H1 (cell line): ENCODE measurements around the gene KAZALD1. TPM values are rescaled to one million over a fixed set of nuclear protein-coding genes. Genes with fewer than 3 reads are reported as not detected.

Experiments used
- CEBPB ChIP-seq: IDR thresholded peaks from 2 replicates; pipeline ENCODE4 v1.6.1; 2012; ENCODE audit warnings: low read depth, low read length
- CTCF ChIP-seq, 3 experiments: IDR thresholded peaks; 1 replicate in 2 of 3; 2 replicates in 1 of 3; pipeline versions ENCODE4 v1.5.1 to v1.6.1; 2011; ENCODE audit warnings: low read length in 3 of 3, mild to moderate bottlenecking in 3 of 3, inconsistent platforms in 2 of 3, low read depth in 1 of 3, moderate library complexity in 1 of 3; ENCODE audit not compliant: insufficient read depth in 1 of 3; ENCODE audit errors: control extremely low read depth in 1 of 3
- MAX ChIP-seq: IDR thresholded peaks from 2 replicates; pipeline ENCODE4 v1.6.1; 2012; ENCODE audit warnings: inconsistent platforms
- POU5F1 ChIP-seq: IDR thresholded peaks from 2 replicates; pipeline ENCODE4 v1.6.1; 2011; ENCODE audit warnings: low read depth, mild to moderate bottlenecking, low read length, moderate library complexity
- polyA plus RNA-seq, 7 experiments: library from polyadenylated mRNA; depleted of rRNA in 3 of 7; stranded (reverse) in 5 of 7; unstranded in 2 of 7; fragments of >200 nt in 5 of 7; fragments of 200-250 nt in 2 of 7; gene quantifications; 1 replicate in 5 of 7; 2 replicates in 1 of 7; 4 replicates in 1 of 7; pipeline versions ENCODE4 v1.2.1 to v1.2.3, GENCODE V29; 2011 to 2013; ENCODE audit warnings: missing spikeins in 2 of 7, mixed read lengths in 2 of 7
- total RNA-seq: library from RNA; stranded (reverse); fragmentation: NEBNext Ultra II Directional; extraction: Animal tissue kit (Norgen Biotek cat#: 25700); gene quantifications from 2 replicates; pipeline ENCODE4 v1.2.1, GENCODE V29; 2021

KAZALD1 gene
- total and polyA plus RNA-seq, 2 of the 8 experiments (the other 6 are each of a cell fraction or from before 2014, with no cell fraction given): 0.65 to 1.9 TPM

- TF ChIP-seq CEBPB: no peak
- TF ChIP-seq MAX: peak; percentile 88
- peak; percentile 58 to 82 (median 65) for TF ChIP-seq CTCF (IDR thresholded peaks at IDR 0.05; ENCODE audit: control extremely low read depth in 1 of 3, insufficient read depth in 1 of 3, low read depth in 1 of 3, low read length in 3 of 3)
- TF ChIP-seq POU5F1: no peak
These were observed 652 bp downstream of the KAZALD1 start (continued) for GRCh38 chr10:101062232-101063049.
